ENCODE measurements around the gene TRIO.

TRIO gene

DNA sequence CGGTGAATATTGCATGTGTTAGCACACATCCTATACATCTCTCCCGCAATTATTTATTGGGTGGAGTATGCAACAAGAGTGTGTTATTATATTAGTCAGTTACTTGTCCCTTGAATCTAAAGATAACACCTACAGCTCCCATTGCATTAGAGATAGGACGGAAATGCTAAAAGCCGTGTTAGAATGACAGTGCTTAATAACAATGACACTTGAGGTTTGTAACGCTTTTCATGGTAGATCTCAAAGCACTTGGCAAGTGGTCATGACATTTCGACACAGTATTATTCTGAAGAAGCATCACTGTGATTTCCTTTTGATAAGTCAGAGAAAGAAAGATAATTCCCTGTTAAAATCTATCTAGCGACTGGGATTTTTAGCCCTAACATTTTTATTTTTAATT, 33.4 kb upstream of the TRIO start:
- no peaks in the 10 kb centered on the region for H4K20me1 ChIP-seq (ENCODE audit: insufficient read depth, low read length)
- no peaks in the 10 kb centered on the region for H3F3A ChIP-seq (ENCODE audit: insufficient read depth, low read length)
- no peak overlapping the region for H2AFZ ChIP-seq (ENCODE audit: low read length)
- H3K9me2 ChIP-seq (replicated peaks; ENCODE audit: insufficient read depth, low read length) = no peaks in the 10 kb centered on the region
- H3K36me3 ChIP-seq (replicated peaks; ENCODE audit: insufficient read depth, low read length) = no peaks in the 10 kb centered on the region
- no peak overlapping the region for H3K4me2 ChIP-seq (ENCODE audit: low read depth, low read length)
- TF ChIP-seq, protein P1, sequence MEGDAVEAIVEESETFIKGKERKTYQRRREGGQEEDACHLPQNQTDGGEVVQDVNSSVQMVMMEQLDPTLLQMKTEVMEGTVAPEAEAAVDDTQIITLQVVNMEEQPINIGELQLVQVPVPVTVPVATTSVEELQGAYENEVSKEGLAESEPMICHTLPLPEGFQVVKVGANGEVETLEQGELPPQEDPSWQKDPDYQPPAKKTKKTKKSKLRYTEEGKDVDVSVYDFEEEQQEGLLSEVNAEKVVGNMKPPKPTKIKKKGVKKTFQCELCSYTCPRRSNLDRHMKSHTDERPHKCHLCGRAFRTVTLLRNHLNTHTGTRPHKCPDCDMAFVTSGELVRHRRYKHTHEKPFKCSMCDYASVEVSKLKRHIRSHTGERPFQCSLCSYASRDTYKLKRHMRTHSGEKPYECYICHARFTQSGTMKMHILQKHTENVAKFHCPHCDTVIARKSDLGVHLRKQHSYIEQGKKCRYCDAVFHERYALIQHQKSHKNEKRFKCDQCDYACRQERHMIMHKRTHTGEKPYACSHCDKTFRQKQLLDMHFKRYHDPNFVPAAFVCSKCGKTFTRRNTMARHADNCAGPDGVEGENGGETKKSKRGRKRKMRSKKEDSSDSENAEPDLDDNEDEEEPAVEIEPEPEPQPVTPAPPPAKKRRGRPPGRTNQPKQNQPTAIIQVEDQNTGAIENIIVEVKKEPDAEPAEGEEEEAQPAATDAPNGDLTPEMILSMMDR (IDR thresholded peaks at IDR 0.05; ENCODE audit: low read length) = no peak
- no peak for TF ChIP-seq EZH2phosphoT487 (IDR thresholded peaks at IDR 0.05; ENCODE audit: low read length)
- H3K9ac ChIP-seq (ENCODE audit: low read length) = no peak overlapping the region
- peaks cover 5% of the 10 kb centered on the region; the same call in 1 of the 2 replicates for H3K4me1 ChIP-seq (ENCODE audit: low read length)
- no peaks in the 10 kb centered on the region for H3K79me2 ChIP-seq (ENCODE audit: low read length)
- no peak overlapping the region for H3K4me3 ChIP-seq (ENCODE audit: low read length)
- no peaks in the 10 kb centered on the region for H3K9me3 ChIP-seq (replicated peaks; ENCODE audit: insufficient read depth, low read length)
- DNase-seq = no peak
- no peaks in the 10 kb centered on the region for H3K27me3 ChIP-seq (replicated peaks; ENCODE audit: insufficient read depth, low read length)
- no peak overlapping the region for H3K27ac ChIP-seq (ENCODE audit: low read length)

DNA sequence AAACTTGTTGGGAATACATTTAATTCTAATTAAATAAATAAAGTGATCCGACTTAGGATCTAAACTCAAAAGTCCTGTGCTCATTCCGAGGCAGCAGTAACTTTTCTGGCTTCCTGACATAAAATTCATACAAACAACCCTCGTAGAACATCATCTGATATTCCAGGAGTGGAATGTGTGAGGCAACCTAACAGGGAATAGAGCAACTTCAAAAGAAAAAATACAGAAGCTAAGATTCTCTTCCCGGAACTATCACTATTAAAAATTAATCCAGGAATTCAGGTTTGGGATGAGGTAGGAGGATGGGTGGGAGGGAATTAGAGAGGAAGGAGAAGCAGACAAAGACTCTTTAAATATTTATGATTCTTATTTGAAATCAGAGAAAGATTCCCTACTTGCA, 32.9 kb upstream of the TRIO start:
- no peaks in the 10 kb centered on the region for H3K27me3 ChIP-seq (replicated peaks; ENCODE audit: insufficient read depth, low read length)
- no peak overlapping the region for H3K9ac ChIP-seq (ENCODE audit: low read length)
- peaks cover 5% of the 10 kb centered on the region; the same call in 1 of the 2 replicates for H3K4me1 ChIP-seq (ENCODE audit: low read length)
- H3F3A ChIP-seq (ENCODE audit: insufficient read depth, low read length) = no peaks in the 10 kb centered on the region
- no peak for DNase-seq
- TF ChIP-seq EZH2 (optimal IDR thresholded peaks at IDR 0.05; ENCODE audit: low read depth, low read length) (no peak), EZH2phosphoT487 (IDR thresholded peaks at IDR 0.05; ENCODE audit: low read length) (no peak)
- TF ChIP-seq, protein P1 (IDR thresholded peaks at IDR 0.05; ENCODE audit: low read length) = no peak
- H2AFZ ChIP-seq (ENCODE audit: low read length) = no peak overlapping the region
- H3K4me3 ChIP-seq (ENCODE audit: low read length) = no peak overlapping the region
- no peaks in the 10 kb centered on the region for H3K79me2 ChIP-seq (ENCODE audit: low read length)
- H3K36me3 ChIP-seq (replicated peaks; ENCODE audit: insufficient read depth, low read length) = no peaks in the 10 kb centered on the region
- no peak overlapping the region for H3K27ac ChIP-seq (ENCODE audit: low read length)
- no peaks in the 10 kb centered on the region for H4K20me1 ChIP-seq (ENCODE audit: insufficient read depth, low read length)
- no peaks in the 10 kb centered on the region for H3K9me3 ChIP-seq (replicated peaks; ENCODE audit: insufficient read depth, low read length)
- H3K9me2 ChIP-seq (replicated peaks; ENCODE audit: insufficient read depth, low read length) = no peaks in the 10 kb centered on the region
- H3K4me2 ChIP-seq (ENCODE audit: low read depth, low read length) = no peak overlapping the region

DNA sequence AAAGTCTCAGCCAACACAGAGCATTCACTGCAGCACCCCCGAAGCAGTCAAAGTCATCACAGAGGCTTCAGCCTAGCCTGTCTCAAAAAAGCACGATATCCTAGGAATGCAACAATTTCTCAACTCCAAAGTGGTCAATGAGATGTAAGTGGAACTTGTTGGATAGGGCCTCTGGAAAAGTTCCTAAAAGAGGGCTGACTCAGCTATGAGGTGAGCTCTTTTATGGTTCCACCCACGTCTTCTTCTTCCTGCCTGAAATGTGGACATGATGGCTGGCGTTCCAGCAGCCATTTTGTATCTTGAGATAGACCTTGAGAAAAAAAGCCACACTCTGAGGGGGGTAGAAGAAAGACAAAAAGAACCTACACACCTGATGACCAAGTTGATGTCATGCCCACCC, 32.5 kb upstream of the TRIO start:
- H2AFZ ChIP-seq (ENCODE audit: low read length) = no peak overlapping the region
- H3F3A ChIP-seq (ENCODE audit: insufficient read depth, low read length) = no peaks in the 10 kb centered on the region
- H3K79me2 ChIP-seq (ENCODE audit: low read length) = no peaks in the 10 kb centered on the region
- no peak for TF ChIP-seq EZH2 (optimal IDR thresholded peaks at IDR 0.05; ENCODE audit: low read depth, low read length)
- TF ChIP-seq EZH2phosphoT487 (IDR thresholded peaks at IDR 0.05; ENCODE audit: low read length) = no peak
- TF ChIP-seq, protein P1 (IDR thresholded peaks at IDR 0.05; ENCODE audit: low read length) = no peak
- no peaks in the 10 kb centered on the region for H3K36me3 ChIP-seq (replicated peaks; ENCODE audit: insufficient read depth, low read length)
- no peak overlapping the region for H3K27ac ChIP-seq (ENCODE audit: low read length)
- no peaks in the 10 kb centered on the region for H3K27me3 ChIP-seq (replicated peaks; ENCODE audit: insufficient read depth, low read length)
- H3K4me2 ChIP-seq (ENCODE audit: low read depth, low read length) = no peak overlapping the region
- H3K4me1 ChIP-seq (ENCODE audit: low read length) = peaks cover 5% of the 10 kb centered on the region; the same call in 1 of the 2 replicates
- no peaks in the 10 kb centered on the region for H4K20me1 ChIP-seq (ENCODE audit: insufficient read depth, low read length)
- H3K9ac ChIP-seq (ENCODE audit: low read length) = no peak overlapping the region
- no peak for DNase-seq
- no peaks in the 10 kb centered on the region for H3K9me2 ChIP-seq (replicated peaks; ENCODE audit: insufficient read depth, low read length)
- no peaks in the 10 kb centered on the region for H3K9me3 ChIP-seq (replicated peaks; ENCODE audit: insufficient read depth, low read length)
- no peak overlapping the region for H3K4me3 ChIP-seq (ENCODE audit: low read length)
